Activated T-helper 1 cell treated with Interleukin-2 at 50 U/mL for 16 hours (primary cell): ENCODE measurements around the gene DOCK1.

Experiments used
- DNase-seq: peaks from one replicate; pipeline ENCODE4 v3.0.0-alpha.2; 2020; ENCODE audit warnings: low read depth

The DOCK1 gene

DNA sequence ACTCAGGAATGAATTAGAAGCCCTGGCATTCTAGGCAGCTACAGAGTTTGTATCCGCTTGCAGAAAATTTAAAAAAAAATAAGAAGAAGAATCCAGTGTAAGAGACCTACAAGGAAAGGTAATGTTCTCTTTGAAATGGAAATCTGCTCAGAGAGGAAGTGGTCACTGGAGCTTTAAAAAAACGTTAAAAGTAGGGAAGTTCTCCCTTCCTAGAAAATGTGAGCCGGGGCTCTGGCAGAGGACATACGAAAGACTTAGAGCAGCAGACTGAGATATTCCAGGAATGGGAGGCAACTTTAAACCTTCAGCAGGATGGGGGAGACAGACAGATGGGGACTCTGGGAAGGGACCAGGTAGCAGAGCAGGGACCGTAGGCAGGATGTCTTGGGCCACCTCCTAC, 494.4 kb downstream of the DOCK1 start:
- no peak for DNase-seq

DNA sequence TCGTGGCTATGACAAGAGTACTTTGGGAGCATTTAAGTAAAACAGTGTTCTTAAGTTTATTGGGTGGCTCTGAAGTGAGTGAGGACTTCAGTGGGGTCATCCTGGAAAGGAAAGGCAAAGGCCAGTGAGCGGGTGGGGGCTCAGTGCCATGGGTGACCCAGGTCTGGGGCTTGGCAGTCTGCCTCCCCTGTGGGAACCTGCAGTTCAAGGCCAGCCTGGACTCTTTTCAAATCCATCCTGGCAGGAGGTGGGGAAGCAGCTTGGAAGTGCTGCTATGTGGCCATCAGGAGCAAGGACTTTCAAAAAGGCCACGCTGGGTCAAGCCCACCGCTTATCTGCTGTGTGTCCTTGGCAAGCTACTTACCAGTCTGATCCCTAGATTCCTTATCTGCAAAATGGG, 495.0 kb downstream of the DOCK1 start:
- DNase-seq, result no peak

- no peak for DNase-seq
Measured at GRCh38 chr10:127402596-127403409, 497.6 kb downstream of the DOCK1 start.

DNA sequence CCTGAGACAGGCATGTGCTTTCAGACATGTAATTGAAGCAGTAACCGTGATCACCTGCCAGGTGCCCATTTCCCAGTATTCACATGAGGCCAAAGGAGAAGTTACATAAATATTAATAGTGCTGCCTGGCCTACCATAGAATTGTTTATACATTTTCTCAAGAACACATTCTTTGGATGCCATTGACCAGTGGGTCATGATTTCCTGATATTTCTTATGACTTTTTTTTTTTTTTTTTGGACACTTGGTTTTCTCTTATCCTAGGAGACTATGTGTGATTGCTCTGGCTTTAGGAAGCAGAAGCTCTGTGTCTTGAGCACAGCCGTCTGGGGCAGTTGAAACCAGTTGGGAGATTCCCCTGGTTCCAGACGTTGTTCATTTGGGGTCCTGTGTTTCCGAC, 500.0 kb downstream of the DOCK1 start:
- DNase-seq, result no peak

DNA sequence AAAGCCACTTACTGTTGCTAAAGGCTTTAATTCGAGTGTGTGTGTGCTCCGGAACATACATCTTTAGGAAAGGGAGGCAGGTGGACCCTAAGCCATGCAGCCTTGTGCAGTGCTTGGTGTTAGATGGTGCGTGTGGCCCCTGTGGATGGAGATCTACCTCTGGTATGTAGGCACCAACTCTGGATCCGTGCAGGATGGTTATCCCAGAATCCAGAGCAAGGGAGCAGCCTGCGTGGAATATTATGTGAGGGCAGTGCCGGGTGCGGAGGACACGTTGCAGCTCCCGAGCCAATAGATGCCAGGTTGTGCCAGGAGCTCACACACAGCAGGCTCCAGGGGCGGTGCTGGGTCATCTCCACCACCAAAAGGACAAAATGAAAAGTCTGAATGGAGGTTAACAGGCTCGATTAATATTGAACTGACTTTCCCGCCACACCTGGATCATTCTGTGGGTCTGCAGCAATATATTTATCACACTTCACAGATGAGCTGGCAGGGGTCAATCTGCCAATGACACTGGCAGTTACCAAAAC, 500.9 kb downstream of the DOCK1 start:
- DNase-seq, result no peak

DNA sequence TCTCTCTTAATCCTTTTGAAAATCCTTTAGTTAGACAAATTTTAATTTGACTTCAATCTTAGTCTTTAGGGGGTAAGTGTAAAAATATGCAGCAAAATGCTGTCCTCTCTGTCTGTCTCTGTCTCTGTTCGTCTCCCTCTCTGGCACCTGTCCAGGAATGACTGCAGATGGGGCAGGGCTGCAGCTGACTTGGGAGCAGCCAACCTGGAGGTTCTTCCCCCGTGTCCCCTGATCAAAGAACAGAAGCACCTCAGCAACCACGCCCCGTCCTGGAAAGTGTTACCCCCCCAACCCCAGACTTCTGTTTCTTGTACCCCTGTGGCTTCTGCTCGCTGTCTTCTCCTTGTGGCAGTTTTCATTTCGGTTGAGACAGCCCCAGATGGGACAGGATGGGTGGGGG, 502.3 kb downstream of the DOCK1 start:
- no peak for DNase-seq

GRCh38 chr10:127408112-127408710, 503.0 kb downstream of the DOCK1 start:
- no peak for DNase-seq

DNA sequence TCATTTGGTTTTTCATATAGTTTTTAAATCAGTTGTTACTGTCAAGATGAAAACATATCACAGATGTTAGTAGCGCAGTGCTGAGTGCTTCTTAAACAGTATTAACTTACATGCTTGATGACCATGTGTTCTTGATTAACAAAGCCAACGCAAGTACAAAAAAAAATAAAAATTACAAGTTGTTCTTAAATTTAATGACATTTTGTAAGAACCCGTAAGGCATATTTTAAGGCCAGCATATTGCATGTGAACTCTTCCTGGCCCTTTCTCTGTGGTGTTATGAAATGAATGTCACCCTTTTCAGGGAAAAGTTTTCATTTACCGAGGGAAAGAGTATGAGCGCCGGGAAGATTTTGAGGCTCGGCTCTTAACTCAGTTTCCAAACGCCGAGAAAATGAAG, 503.5 kb downstream of the DOCK1 start:
- DNase-seq, result no peak

DNA sequence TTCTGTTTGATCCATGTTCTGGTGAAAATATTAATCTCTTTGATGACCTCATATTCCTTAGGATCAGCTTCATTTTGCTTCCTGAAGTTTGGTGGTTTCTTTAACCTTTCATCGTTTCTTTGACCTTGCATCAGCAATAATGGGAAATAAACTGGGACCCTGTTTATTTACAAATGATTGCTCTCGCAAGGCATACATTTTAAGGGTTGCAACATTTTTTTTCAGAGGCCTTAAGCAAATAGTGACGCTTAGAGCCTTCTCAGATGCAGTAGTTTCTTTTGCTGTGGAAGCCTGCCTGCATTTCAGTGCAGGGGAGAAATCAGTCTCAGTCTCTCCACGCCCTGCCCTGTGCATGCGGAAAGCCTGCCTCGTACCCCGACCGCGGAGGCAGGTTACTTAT, 504.8 kb downstream of the DOCK1 start:
- no peak for DNase-seq

- DNase-seq, result no peak
Measured at GRCh38 chr10:127411062-127411461, 505.8 kb downstream of the DOCK1 start.

DNA sequence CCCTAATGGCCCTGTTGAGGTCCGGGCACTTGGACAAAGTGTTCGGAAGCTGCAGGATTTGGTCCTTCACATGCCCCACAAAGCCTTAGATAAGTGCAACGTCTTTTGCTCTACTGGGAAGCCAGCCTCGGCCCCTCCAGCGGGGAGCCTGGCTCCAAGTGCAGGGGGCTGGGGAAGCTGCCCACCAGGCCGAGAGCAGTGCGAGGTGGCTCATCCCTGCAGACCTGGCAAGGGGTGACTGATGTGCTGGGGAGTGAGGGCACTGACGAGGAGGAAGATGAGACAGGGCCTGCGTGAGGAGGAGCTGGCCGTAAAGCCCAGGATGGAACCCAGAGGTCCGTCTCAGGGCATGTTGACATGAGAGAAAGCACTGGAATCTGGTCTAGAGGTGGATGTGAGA, 508.1 kb downstream of the DOCK1 start:
- DNase-seq, result no peak

DNA sequence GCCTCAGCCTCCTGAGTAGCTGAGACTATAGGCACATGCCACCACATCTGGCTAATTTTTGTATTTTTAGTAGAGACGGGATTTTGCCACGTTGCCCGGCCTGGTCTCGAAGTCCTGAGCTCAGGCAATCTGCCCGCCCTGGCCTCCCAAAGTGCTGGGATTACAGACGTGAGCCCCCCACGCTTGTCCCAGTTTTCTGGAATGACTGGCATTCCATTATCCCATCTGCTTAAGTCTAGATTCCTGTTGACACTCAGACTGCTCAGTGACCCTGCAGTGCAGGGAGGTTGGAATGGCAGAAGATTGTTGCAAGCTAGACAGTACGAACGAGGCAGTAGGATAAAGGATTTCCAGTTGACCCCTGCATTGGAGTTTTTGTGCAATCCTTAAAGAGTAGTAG, 508.8 kb downstream of the DOCK1 start:
- DNase-seq, result no peak

GRCh38 chr10:127415116-127415515, 509.9 kb downstream of the DOCK1 start:
- DNase-seq, result no peak

GRCh38 chr10:127415901-127416581, 510.8 kb downstream of the DOCK1 start:
- DNase-seq, result no peak

GRCh38 chr10:127417031-127417430, 511.8 kb downstream of the DOCK1 start:
- DNase-seq, result no peak

GRCh38 chr10:127417686-127418401, 512.6 kb downstream of the DOCK1 start:
- DNase-seq, result no peak

- no peak for DNase-seq
Measured at GRCh38 chr10:127418536-127419168, 513.4 kb downstream of the DOCK1 start.

DNA sequence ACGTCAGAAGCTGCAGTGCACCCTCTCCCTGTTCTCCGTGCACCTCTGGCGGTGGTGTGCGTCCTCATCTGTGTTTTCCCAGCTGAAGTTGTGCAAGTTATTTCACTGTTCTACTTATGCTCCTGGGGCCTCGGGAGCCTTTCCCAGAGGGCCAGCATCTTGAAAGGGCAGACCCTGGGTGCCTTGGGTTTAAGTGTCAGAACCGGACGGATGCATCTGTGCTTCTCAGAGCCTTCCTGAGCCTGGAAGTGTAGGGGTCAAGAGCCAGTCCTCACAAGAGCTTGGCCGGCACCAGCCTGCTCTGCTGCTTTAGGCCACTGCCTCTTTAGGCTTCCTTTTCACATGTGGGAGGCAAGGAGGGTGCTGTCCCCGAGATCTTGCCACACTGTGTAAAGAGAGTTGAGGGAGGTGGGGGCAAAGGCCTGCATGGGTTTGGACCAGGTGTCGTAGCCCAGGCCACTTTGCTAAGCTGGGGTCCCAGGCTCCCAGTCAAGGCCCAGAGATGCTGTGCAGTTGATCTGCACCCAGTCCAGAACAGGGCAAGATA, 515.0 kb downstream of the DOCK1 start:
- no peak for DNase-seq

DNA sequence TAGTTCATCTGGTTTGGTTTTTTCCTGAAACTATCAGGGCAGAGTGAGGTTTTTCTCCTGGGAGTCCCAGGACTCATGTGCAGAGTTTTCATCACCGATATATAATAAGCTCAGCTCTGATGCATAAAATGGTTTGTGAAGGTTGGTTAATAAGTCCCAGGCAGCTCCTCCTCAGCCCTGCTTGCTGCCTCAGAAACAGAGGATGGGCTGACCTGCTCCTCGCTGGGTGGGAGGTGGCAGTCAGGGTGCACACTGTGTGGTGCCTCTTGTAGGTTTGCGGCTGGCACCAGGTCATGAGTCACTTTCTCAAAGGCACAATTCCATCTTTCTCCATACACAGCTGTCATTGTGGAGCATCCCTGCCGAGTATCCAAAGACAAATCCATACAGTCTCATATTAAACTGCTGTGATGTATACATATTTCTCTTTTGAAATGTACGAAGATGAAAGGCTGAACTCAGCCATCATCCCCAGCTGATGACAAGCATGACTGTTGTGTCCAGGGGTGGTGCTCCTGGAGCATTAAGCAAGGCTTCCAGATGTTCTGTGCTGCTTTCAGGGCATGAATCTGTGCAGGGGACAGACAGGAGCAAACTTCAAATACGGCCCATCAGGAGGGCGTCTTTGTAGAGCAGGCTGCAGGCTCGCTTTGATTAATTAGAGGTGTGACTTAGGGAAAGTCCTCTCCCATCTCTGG, 518.1 kb downstream of the DOCK1 start:
- no peak for DNase-seq

- DNase-seq, result no peak
Measured at GRCh38 chr10:127424594-127425264, 519.5 kb downstream of the DOCK1 start.
